ENCODE data around the gene TBXAS1. TPM values are rescaled to one million over a fixed set of nuclear protein-coding genes. Genes with fewer than 3 reads are reported as not detected.

TBXAS1 gene
- polyA plus RNA-seq, 2 of the 4 experiments (the other 2 are of a cell fraction): 8.8 to 11.6 TPM

DNA sequence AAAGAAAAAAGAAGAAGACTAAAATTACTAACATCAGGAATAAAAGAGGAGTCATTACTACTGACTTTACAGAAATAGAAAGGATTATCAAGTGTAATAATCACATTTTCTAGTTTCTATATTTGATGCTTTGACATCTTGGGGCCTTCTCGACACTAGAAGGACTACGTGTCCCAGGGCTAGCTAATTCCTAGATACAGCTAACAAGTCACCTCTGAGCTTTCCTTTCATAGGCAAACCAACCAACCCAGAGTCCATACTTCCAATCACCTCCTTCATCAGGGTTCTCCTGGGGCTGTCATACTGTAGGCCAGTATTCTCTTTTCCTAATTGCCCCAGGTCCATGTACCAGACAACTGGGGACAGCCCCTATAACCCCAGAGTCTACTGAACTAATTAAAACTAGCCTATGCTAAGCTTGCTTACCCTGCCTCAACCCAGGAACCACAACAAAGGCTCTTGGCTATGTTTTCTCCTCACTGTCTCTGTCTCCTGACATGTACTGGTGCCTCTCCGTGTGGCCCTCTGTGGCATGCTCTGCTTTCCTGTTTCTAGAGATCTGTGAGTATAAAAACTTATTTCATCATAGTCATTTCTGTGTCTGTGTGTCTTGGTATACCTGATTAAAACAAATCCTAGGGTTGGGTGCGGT, 240.4 kb downstream of the TBXAS1 start:
- no peak for ATAC-seq

More for the DNA sequence above, 240.4 kb downstream of the TBXAS1 start:
- WGBS (ENCODE audit: missing lambda C conversion rate): 62% methylated on average over 4 of the region's 4 CpGs
- H3K4me3 ChIP-seq: no peak overlapping the region
- POLR2A ChIA-PET: no interaction called here
- peaks cover 42% of the 10 kb centered on the region for H3K9me3 ChIP-seq
- CTCF ChIA-PET: interaction anchor here (0.5 kb wide), 1 partner anchor 61 kb away, joined by 3 read pairs; no protein-coding TSS in a partner anchor
- no peak for DNase-seq (ENCODE audit: low read depth in 1 of 2, low spot score in 1 of 2)
- no peaks in the 10 kb centered on the region for H3K4me1 ChIP-seq
- no peak overlapping the region for H3K4me2 ChIP-seq
- TF ChIP-seq NPAS2 (CRISPR knock-in tag; IDR thresholded peaks at IDR 0.05; ENCODE audit: borderline replicate concordance) (no peak), RAD21 (conservative IDR thresholded peaks at IDR 0.05 in 1 of 2, IDR thresholded peaks at IDR 0.05 in 1 of 2) (no peak)
- TF ChIP-seq, protein P1, sequence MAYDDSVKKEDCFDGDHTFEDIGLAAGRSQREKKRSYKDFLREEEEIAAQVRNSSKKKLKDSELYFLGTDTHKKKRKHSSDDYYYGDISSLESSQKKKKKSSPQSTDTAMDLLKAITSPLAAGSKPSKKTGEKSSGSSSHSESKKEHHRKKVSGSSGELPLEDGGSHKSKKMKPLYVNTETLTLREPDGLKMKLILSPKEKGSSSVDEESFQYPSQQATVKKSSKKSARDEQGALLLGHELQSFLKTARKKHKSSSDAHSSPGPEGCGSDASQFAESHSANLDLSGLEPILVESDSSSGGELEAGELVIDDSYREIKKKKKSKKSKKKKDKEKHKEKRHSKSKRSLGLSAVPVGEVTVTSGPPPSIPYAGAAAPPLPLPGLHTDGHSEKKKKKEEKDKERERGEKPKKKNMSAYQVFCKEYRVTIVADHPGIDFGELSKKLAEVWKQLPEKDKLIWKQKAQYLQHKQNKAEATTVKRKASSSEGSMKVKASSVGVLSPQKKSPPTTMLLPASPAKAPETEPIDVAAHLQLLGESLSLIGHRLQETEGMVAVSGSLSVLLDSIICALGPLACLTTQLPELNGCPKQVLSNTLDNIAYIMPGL (CRISPR knock-in tag; IDR thresholded peaks at IDR 0.05; ENCODE audit: borderline replicate concordance): no peak
- TF ChIP-seq, protein P2, sequence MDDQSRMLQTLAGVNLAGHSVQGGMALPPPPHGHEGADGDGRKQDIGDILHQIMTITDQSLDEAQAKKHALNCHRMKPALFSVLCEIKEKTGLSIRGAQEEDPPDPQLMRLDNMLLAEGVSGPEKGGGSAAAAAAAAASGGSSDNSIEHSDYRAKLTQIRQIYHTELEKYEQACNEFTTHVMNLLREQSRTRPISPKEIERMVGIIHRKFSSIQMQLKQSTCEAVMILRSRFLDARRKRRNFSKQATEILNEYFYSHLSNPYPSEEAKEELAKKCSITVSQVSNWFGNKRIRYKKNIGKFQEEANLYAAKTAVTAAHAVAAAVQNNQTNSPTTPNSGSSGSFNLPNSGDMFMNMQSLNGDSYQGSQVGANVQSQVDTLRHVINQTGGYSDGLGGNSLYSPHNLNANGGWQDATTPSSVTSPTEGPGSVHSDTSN (IDR thresholded peaks at IDR 0.05): no peak
- TF ChIP-seq, protein P3, sequence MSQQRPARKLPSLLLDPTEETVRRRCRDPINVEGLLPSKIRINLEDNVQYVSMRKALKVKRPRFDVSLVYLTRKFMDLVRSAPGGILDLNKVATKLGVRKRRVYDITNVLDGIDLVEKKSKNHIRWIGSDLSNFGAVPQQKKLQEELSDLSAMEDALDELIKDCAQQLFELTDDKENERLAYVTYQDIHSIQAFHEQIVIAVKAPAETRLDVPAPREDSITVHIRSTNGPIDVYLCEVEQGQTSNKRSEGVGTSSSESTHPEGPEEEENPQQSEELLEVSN (IDR thresholded peaks at IDR 0.05; ENCODE audit: borderline replicate concordance, low read depth): no peak
- no peak overlapping the region for H3K27ac ChIP-seq
- no peak for FAIRE-seq

Other genes starting within 250 kb of the TBXAS1 start
- gene HIPK2, start 51.3 kb upstream of the TBXAS1 start, polyA plus RNA-seq (2011; rRNA removed): 12.1 and 16.3 TPM in 2 replicates
- 10.5 to 13.1 TPM (median 11.3 TPM) in 3 replicates for gene HIPK2, start 51.3 kb upstream of the TBXAS1 start, polyA plus RNA-seq (2017; fragmentation: RNase III; extraction: RNeasy Plus Mini Kit Qiagen cat#74134 plus additional on column Dnase treatment)
- gene PARP12, start 233.7 kb downstream of the TBXAS1 start, polyA plus RNA-seq (2011; rRNA removed): 16.0 and 16.2 TPM in 2 replicates
- 10.0 to 11.8 TPM (median 11.5 TPM) in 3 replicates for gene PARP12, start 233.7 kb downstream of the TBXAS1 start, polyA plus RNA-seq (2017; fragmentation: RNase III; extraction: RNeasy Plus Mini Kit Qiagen cat#74134 plus additional on column Dnase treatment)